Choroid plexus epithelial cell (primary cell): ENCODE measurements around the gene GRK1.

Source experiments
- DNase-seq: peaks from one replicate; pipeline ENCODE4 v3.0.0-alpha.2; 2010; ENCODE audit warnings: low read depth
- H3K4me3 ChIP-seq: 2 replicates; pipeline ENCODE4 v1.5.1; 2011; ENCODE audit warnings: low read depth, mild to moderate bottlenecking, control low read depth, low read length, moderate library complexity
- TF ChIP-seq, protein P1 (sequence below): conservative IDR thresholded peaks from 2 replicates; pipeline ENCODE4 v1.5.1; 2011; ENCODE audit warnings: low read depth, mild to moderate bottlenecking, control low read depth, inconsistent platforms, low read length, moderate library complexity

Gene GRK1

GRCh38 chr13:113784645-113785024, 117.6 kb downstream of the GRK1 start:
- DNase-seq: no peak
- H3K4me3 ChIP-seq: no peak overlapping the region
- TF ChIP-seq, protein P1, sequence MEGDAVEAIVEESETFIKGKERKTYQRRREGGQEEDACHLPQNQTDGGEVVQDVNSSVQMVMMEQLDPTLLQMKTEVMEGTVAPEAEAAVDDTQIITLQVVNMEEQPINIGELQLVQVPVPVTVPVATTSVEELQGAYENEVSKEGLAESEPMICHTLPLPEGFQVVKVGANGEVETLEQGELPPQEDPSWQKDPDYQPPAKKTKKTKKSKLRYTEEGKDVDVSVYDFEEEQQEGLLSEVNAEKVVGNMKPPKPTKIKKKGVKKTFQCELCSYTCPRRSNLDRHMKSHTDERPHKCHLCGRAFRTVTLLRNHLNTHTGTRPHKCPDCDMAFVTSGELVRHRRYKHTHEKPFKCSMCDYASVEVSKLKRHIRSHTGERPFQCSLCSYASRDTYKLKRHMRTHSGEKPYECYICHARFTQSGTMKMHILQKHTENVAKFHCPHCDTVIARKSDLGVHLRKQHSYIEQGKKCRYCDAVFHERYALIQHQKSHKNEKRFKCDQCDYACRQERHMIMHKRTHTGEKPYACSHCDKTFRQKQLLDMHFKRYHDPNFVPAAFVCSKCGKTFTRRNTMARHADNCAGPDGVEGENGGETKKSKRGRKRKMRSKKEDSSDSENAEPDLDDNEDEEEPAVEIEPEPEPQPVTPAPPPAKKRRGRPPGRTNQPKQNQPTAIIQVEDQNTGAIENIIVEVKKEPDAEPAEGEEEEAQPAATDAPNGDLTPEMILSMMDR: no peak

GRCh38 chr13:113785051-113786010, 118.3 kb downstream of the GRK1 start:
- DNase-seq: peak; percentile 53
- TF ChIP-seq, protein P1: no peak
- H3K4me3 ChIP-seq: no peak overlapping the region

DNA sequence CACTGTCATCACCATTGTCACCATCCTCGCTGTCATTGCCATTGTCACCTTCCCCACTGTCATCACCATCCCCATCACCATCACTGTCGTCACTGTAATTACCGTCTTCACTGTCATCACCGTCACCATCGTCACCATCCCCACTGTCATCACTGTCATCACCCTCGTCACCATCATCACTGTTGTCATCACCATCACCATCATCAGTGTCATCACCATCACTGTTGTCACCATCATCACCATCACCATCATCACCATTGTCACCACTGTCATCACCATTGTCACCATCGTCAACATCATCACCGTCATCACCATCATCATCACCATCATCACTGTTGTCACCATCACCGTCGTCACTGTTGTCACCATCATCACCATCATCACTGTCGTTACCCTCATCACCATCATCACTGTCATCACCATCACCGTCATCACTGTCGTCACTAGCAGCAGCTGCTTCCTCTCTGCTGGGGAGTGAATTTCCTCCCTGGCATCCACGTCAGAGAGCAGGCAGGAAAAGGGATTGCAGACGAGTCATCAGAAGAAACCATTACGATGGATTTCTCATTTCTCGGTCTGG, 119.3 kb downstream of the GRK1 start:
- DNase-seq: peak; percentile 29
- H3K4me3 ChIP-seq: no peak overlapping the region
- TF ChIP-seq, protein P1: no peak
